22Rv1 (cell line): ENCODE data around the gene A3GALT2.
"Not testable (repeated sequence)": the region's sequence is repeated elsewhere in the genome, so short reads cannot be mapped to it uniquely, and the experiment has no call there.

Experiments
- H3K27ac ChIP-seq: fragments of 450-650 bp; 2 replicates; pipeline ENCODE4 v1.5.1; 2017
- ZFX ChIP-seq: fragments of 450-650 bp; IDR thresholded peaks from 2 replicates; pipeline ENCODE4 v1.6.1; 2017; ENCODE audit warnings: antibody characterized with exemption, borderline replicate concordance
- TF ChIP-seq, protein P1 (sequence below): fragments of 450-650 bp; IDR thresholded peaks from 2 replicates; pipeline ENCODE4 v1.5.1; 2017; ENCODE audit warnings: mild to moderate bottlenecking

The A3GALT2 gene

DNA sequence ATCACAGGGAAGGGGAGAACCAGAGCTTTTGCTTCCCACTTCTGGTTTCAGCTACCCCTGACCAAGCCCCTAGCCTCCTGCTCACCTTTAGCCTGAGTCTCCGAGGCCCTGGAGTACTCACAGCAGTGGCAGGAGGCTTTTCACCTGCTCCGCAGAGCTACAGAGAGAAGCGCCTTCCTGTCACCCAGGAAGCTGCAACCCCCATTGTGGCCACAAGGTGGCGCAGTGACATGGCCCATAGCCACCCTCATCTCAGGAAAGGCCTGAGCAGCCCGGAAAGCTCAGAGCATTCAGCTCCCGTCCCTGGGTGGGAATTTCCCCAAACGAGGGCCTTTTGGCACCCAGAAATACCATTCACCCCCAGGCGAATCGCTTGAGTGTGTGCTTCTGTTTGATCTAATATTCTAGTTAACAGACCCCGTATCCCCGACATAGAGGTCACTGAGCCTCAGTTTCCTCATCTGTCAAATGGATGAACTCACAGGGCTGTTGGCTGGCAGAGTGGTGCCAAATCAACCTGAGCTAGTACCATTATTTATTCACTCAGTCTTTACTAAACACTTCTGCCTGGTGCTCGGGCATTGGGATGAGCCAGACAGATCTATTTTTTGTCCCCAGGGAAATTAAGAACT is 25.3 kb downstream of the A3GALT2 start:
- no peak overlapping the region for H3K27ac ChIP-seq
- TF ChIP-seq, protein P1, sequence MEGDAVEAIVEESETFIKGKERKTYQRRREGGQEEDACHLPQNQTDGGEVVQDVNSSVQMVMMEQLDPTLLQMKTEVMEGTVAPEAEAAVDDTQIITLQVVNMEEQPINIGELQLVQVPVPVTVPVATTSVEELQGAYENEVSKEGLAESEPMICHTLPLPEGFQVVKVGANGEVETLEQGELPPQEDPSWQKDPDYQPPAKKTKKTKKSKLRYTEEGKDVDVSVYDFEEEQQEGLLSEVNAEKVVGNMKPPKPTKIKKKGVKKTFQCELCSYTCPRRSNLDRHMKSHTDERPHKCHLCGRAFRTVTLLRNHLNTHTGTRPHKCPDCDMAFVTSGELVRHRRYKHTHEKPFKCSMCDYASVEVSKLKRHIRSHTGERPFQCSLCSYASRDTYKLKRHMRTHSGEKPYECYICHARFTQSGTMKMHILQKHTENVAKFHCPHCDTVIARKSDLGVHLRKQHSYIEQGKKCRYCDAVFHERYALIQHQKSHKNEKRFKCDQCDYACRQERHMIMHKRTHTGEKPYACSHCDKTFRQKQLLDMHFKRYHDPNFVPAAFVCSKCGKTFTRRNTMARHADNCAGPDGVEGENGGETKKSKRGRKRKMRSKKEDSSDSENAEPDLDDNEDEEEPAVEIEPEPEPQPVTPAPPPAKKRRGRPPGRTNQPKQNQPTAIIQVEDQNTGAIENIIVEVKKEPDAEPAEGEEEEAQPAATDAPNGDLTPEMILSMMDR: peak; percentile 96
- no peak for TF ChIP-seq ZFX

DNA sequence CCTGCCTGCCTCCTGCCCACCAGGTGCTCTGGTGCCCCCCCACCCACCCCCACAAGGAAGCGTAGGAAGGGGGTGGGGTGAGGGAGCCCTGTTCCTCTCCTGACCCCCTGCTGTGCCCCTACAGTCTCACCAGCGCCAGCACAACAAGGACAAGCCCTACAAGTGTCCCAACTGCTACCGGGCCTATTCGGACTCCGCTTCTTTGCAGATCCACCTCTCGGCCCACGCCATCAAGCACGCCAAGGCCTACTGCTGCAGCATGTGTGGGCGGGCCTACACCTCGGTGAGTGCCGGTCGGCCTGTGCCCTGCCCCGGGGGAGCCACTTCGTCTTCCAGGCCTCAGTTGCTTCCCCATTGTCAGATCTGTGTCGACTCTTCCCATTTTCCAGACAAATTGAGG is 25.9 kb downstream of the A3GALT2 start:
- no peak overlapping the region for H3K27ac ChIP-seq
- no peak for TF ChIP-seq ZFX
- TF ChIP-seq, protein P1: no peak

DNA sequence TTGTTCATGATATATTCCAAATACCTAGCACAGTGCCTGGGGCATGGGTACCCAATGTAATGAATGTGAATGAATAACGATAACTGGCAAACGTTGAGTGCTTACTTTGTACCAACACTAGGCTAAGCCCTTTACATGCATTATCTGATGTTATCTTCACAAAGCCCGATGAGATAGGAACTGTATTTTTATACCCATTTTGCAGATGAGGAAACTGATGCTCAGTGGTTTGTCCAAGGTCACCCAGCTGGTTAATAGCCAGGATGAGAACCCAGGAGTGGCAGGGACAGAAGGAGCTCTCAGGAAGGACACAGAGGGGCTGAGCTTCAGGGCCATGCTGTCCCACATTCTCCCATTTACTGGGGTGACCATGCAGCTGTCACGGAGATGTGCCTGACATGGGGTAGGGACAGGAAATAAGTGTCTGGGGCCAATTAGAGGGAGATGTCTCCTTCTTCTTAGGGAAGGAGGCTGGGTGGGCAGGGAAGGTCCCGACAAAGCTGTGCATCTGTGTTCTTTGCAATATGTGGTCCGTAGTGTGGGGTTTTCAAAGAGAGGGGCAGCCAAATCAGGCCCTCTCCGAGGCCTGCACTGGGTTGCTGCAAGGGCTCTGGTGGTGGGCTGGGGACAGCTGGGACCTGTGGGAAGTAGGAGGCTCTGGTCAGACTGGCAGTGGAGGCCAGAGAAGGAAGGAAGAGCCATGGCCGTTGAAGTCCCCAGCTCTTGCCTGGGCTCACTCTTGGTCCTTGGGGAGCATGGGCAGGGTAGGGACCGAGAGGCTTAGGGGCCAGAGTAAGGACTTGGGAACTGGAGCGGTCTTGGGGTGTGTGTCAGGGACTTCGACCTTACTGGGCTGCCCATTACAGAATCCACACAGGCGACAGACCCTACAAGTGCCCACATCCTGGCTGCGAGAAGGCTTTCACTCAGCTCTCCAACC is 26.6 kb downstream of the A3GALT2 start:
- TF ChIP-seq, protein P1: no peak
- no peak for TF ChIP-seq ZFX
- no peak overlapping the region for H3K27ac ChIP-seq

DNA sequence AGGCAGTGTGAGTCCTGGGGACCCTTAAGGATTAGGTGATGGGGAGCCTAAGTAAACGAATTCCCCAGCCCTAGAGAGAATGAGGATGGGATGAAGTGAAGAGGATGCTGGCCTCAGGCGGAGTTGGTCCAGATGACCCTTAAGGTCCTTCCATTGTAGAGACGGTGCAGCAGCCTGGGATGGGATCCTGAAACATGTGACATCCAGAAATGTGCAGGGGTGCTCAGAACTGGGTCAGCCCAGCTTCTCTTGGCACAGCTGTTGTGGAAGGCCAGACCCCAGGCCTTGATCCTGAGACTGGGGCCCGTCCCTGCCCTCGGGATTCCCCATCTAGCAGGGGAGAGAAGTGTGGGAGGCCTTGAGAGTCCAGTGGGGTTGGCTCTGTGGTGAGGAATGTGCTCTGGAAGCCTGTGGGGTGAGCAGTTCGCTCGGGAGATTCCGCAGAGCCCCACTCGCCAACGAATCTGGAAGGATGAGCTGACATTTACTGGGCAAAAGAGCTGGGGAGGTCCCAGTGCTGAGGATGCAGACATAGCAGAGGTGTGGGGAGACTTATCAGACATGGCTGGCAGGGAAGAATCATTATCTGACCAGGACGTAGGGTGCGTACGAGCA is 28.1 kb downstream of the A3GALT2 start:
- TF ChIP-seq ZFX: no peak
- TF ChIP-seq, protein P1: no peak

DNA sequence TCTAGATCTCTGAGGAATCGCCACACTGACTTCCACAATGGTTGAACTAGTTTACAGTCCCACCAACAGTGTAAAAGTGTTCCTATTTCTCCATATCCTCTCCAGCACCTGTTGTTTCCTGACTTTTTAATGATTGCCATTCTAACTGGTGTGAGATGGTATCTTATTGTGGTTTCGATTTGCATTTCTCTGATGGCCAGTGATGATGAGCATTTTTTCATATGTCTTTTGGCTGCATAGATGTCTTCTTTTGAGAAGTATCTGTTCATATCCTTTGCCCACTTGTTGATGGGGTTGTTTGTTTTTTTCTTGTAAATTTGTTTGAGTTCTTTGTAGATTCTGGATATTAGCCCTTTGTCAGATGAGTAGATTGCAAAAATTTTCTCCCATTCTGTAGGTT is 30.3 kb downstream of the A3GALT2 start:
- not testable (repeated sequence) for H3K27ac ChIP-seq

More for the DNA sequence above, 28.1 kb downstream of the A3GALT2 start:
- no peak overlapping the region for H3K27ac ChIP-seq

DNA sequence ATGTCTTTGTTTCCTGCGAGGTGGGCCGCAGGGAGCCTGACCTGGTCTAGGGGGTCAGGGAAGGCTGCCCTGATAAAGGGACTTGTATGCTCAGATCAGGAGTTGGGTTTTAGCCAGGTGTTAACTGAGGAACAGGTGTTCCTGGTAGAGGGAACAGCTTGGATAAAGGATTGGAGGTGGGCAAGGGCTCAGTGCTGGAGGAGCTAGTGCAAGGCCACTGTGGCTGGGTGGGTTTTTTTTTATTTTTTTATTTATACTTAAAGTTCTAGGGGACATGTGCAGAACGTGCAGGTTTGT is 31.1 kb downstream of the A3GALT2 start:
- no peak overlapping the region for H3K27ac ChIP-seq
- no peak for TF ChIP-seq ZFX
- TF ChIP-seq, protein P1: no peak

DNA sequence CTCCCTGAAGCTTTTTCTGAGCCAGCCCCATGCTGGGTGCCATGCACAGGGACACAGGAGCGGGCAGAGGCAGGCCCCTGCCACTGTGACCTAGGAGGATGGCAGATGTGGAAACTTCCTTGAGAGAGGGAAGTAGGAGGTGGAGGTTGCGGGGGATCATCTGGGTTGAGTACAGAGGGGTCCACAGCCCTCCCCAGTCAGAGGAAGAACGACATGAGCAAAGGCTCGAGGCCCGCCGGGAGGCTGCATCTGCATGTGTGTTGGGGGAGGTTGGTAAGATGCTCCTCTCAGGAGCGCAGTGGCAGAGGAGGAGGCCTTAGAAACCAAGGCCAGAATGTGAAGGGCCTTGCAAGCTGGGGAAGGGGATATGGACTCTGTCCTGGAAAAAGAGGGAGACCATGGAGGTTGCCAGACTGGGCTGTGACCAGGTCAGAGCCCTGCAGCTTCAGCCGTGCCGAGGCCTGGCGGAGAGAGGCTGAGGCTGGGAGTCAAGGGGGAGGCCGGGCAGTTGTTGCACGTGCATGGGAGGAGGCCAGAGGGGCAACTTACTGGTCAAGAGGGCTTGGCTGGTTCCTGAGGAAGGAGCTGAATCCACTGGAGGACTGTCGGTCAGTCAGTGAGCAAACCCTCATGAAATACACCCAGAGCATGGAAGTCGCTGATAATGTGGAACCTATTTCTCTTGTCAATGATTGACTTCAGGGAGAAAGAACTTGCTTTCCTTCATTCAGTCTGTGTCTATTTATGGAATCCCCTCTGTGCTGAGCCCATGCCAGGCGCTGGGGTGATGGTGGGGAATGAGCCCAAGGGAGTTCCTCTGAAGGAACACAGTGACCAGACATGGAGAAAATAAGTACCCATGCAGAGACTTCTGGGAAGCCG is 31.7 kb downstream of the A3GALT2 start:
- TF ChIP-seq ZFX: no peak
- TF ChIP-seq, protein P1: no peak
- no peak overlapping the region for H3K27ac ChIP-seq
